CD4-positive, alpha-beta T cell (primary cell): ENCODE data around the gene HSF2BP. TPM values are rescaled to one million over a fixed set of nuclear protein-coding genes. Genes with fewer than 3 reads are reported as not detected.

Source experiments
- ATAC-seq: fragments of 200-7000 bp; cut with Tn5 transposase; one replicate; pipeline ENCODE4 v1.10.0; 2022; ENCODE audit warnings: mild to moderate bottlenecking; ENCODE audit not compliant: poor library complexity
- CTCF ChIA-PET: fragments of 350-600 bp; sonication (Branson Sonifier 250); formaldehyde crosslinking; loops from one replicate; lab custom pipeline; 2021; ENCODE audit warnings: antibody characterized with exemption, inconsistent platforms; lab: Charles Lee
- POLR2A ChIA-PET: fragments of 350-600 bp; sonication (Branson Sonifier 250); formaldehyde crosslinking; loops from one replicate; lab custom pipeline; 2021; ENCODE audit warnings: antibody characterized with exemption, inconsistent platforms; lab: Charles Lee
- DNase-seq, 14 experiments: peaks; one replicate each; pipeline ENCODE4 v3.0.0-alpha.2; 2013 to 2020; ENCODE audit warnings: mixed read lengths in 2 of 14
- H3K27ac ChIP-seq, 2 donors: one replicate each; pipeline versions ENCODE4 v1.5.1 to v1.7.0; 2013; ENCODE audit warnings: low read length in 2 of 2, low read depth in 1 of 2, mild to moderate bottlenecking in 1 of 2
- H3K27me3 ChIP-seq, 2 experiments: 1 replicate in 1 of 2; 2 replicates in 1 of 2; pipeline versions ENCODE4 v1.6.1 to v1.7.0; 2013; ENCODE audit warnings: low read length in 2 of 2, control low read depth in 1 of 2, mild to moderate bottlenecking in 1 of 2, moderate library complexity in 1 of 2; ENCODE audit not compliant: insufficient read depth in 2 of 2, control insufficient read depth in 1 of 2
- H3K36me3 ChIP-seq: one replicate; pipeline ENCODE4 v1.6.1; 2013; ENCODE audit warnings: low read length, control low read depth; ENCODE audit not compliant: insufficient read depth
- H3K4me1 ChIP-seq: one replicate; pipeline ENCODE4 v1.6.1; 2013; ENCODE audit warnings: low read length, control low read depth; ENCODE audit not compliant: insufficient read depth
- H3K4me3 ChIP-seq: one replicate; pipeline ENCODE4 v1.5.1; 2013; ENCODE audit warnings: mild to moderate bottlenecking, low read length, moderate library complexity
- H3K9me3 ChIP-seq, 2 experiments: 1 replicate in 1 of 2; 2 replicates in 1 of 2; pipeline versions ENCODE4 v1.6.1 to v1.7.0; 2013; ENCODE audit warnings: low read length in 2 of 2, mild to moderate bottlenecking in 2 of 2, control low read depth in 1 of 2, moderate library complexity in 1 of 2; ENCODE audit not compliant: control insufficient read depth in 1 of 2, insufficient read depth in 1 of 2
- H3K27ac Mint-ChIP-seq: one replicate; pipeline ENCODE4 v1.8.0; 2020; ENCODE audit warnings: mixed read lengths
- H3K27me3 Mint-ChIP-seq: one replicate; pipeline ENCODE4 v1.8.0; 2021; ENCODE audit warnings: mixed read lengths
- H3K36me3 Mint-ChIP-seq: one replicate; pipeline ENCODE4 v1.8.0; 2021; ENCODE audit warnings: low read depth, mixed read lengths
- H3K4me1 Mint-ChIP-seq: one replicate; pipeline ENCODE4 v1.8.0; 2021; ENCODE audit warnings: low read depth, mixed read lengths
- H3K4me3 Mint-ChIP-seq: one replicate; pipeline ENCODE4 v1.8.0; 2020; ENCODE audit warnings: mild to moderate bottlenecking, mixed read lengths
- H3K9me3 Mint-ChIP-seq: one replicate; pipeline ENCODE4 v1.8.0; 2020; ENCODE audit warnings: mixed read lengths
- CTCF ChIP-seq: fragments of 200-600 bp; IDR thresholded peaks from one replicate; pipeline ENCODE4 v1.8.0; 2022; ENCODE audit warnings: antibody characterized with exemption, mild to moderate bottlenecking
- intact Hi-C, 2 experiments: fragments of 100-400 bp; cut with DNase I in 1 of 2; cut with micrococcal nuclease in 1 of 2; formaldehyde crosslinking; loops; one replicate each; pipeline versions ENCODE4 v1.15.1 to v1.9.0; 2023 to 2025; cut with DNase I, micrococcal nuclease
- total RNA-seq, 174 experiments: library from RNA in 2 of 174; stranded (reverse) in 2 of 174; gene quantifications; one replicate each; pipeline ENCODE4 v1.2.3 and lab custom pipeline; 2021 to 2026

The HSF2BP gene
- total RNA-seq, 2 experiments from 2014 or later: 0.59 to 0.93 TPM

DNA sequence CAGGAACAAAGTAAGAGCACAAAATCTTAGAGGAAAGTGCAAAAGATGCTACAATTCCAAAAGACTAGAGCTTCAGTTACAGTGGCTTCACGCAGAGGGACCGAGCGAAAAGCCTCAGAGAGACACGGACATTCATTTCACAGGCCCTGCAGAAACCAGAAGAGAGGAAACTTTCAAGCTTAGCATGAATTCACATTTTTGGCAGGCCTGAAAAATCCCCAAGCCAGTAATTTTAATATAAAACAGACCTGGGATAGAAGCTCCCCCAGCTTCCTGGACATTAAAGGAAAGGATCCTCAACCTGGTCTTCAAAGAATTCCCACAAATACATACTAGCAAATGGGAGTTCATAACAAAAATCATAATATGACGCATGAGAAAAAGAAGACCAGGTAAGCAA, 66.2 kb downstream of the HSF2BP start:
- TF ChIP-seq CTCF: no peak
- Histone ChIP-seq H3K4me3 (no peak overlapping the region), H3K36me3 (no peaks in the 10 kb centered on the region), H3K27me3 (no peaks in the 10 kb centered on the region), H3K9me3 (no peaks in the 10 kb centered on the region), H3K27ac (no peak overlapping the region), H3K4me1 (no peaks in the 10 kb centered on the region)
- no peak overlapping the region for H3K4me3 Mint-ChIP-seq
- DNase-seq: no peak
- no peaks in the 10 kb centered on the region for H3K9me3 Mint-ChIP-seq
- no peak for ATAC-seq
- no peak overlapping the region for H3K27ac Mint-ChIP-seq
- no peaks in the 10 kb centered on the region for H3K27me3 Mint-ChIP-seq
- no peaks in the 10 kb centered on the region for H3K36me3 Mint-ChIP-seq
- ChIA-PET CTCF (no interaction called here), POLR2A (no interaction called here)
- intact Hi-C loops: no loop called here
- H3K4me1 Mint-ChIP-seq: no peaks in the 10 kb centered on the region

DNA sequence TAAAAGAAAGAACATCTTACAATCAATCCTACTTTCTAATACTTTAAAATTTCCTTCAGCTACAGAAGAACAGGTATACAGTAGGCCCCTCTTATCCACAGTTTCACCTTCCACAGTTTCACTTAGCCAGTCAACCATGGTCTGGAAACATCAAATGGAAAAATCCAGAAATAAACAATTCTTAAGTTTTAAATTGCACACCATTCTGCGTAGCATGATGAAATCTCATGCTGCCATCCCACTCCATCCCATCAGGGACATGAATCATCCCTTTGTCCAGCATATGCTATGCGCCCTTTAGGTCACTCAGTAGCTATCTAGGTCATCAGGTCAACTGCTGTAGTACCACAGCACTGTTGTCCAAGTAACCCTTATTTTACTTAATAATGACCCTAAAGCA, 67.7 kb downstream of the HSF2BP start:
- intact Hi-C loops: no loop called here
- H3K36me3 ChIP-seq: no peaks in the 10 kb centered on the region
- Mint-ChIP-seq H3K4me1 (no peaks in the 10 kb centered on the region), H3K36me3 (no peaks in the 10 kb centered on the region), H3K9me3 (no peaks in the 10 kb centered on the region), H3K27me3 (no peaks in the 10 kb centered on the region), H3K4me3 (no peak overlapping the region), H3K27ac (no peak overlapping the region)
- CTCF ChIA-PET: no interaction called here
- no peaks in the 10 kb centered on the region for H3K27me3 ChIP-seq
- no peak for TF ChIP-seq CTCF
- H3K9me3 ChIP-seq: no peaks in the 10 kb centered on the region
- POLR2A ChIA-PET: no interaction called here
- H3K27ac ChIP-seq: no peak overlapping the region
- no peaks in the 10 kb centered on the region for H3K4me1 ChIP-seq
- ATAC-seq (no peak), DNase-seq (no peak)
- H3K4me3 ChIP-seq: no peak overlapping the region

DNA sequence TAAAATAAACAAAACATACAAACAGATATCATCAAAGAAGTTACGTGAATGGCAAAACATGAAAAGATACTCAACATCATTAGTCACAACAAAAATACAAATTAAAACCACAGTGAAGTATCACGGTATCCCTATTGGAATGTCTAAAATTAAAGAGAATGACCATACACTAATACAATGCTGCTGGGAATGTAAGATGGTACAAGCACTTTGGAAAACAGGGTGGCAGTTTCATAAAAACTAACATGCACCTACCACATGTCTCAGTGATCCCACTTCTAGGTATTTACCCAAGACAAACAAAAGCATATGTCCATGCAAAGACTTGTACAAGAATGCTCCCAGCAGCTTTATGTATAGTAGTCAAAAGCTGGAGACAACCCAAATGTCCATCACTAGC, 69.1 kb downstream of the HSF2BP start:
- intact Hi-C loops: no loop called here
- no peak overlapping the region for H3K27ac Mint-ChIP-seq
- CTCF ChIA-PET: interaction anchor here (1.9 kb wide), 1 partner anchor 12 kb away, joined by 4 read pairs; no protein-coding TSS in a partner anchor
- no peaks in the 10 kb centered on the region for H3K4me1 Mint-ChIP-seq
- POLR2A ChIA-PET: no interaction called here
- Histone ChIP-seq H3K9me3 (no peaks in the 10 kb centered on the region), H3K27ac (no peak overlapping the region), H3K4me3 (no peak overlapping the region), H3K36me3 (no peaks in the 10 kb centered on the region), H3K27me3 (no peaks in the 10 kb centered on the region), H3K4me1 (no peaks in the 10 kb centered on the region)
- no peaks in the 10 kb centered on the region for H3K36me3 Mint-ChIP-seq
- no peaks in the 10 kb centered on the region for H3K27me3 Mint-ChIP-seq
- ATAC-seq (no peak), DNase-seq (no peak)
- H3K9me3 Mint-ChIP-seq: no peaks in the 10 kb centered on the region
- TF ChIP-seq CTCF: no peak
- no peak overlapping the region for H3K4me3 Mint-ChIP-seq
